ENCODE data around the gene TRIM68.

Gene TRIM68

DNA sequence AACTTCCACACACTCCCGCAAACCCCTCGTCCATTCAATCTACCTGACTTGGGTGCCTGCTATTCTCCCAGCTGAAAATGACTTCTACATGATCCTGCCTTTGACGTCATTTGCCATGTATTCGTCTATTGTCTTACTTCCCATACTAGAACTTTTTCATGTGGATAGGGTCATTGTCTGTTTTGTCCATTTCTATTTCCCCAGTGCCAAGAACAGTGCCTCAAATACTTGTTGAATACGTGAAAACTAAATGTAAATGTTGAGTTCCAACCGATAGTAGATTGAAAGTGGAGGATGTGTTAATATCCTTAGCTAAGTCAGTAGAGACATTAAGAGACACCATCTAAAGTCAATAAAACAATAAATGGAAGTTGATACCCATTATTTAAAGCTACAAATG lies 935 bp downstream of the TRIM68 start:
- Histone ChIP-seq H3K4me3 (ENCODE audit: low read depth, low read length) (peak overlapping the region; percentile 62), H3K9me3 (ENCODE audit: control insufficient read depth, insufficient read depth, low read depth, low read length) (no peaks in the 10 kb centered on the region), H3K4me1 (ENCODE audit: control insufficient read depth, insufficient read depth, low read length) (0 out of 2 replicates have a peak, but pooled peaks cover 3% of the 10 kb centered on the region), H3K27ac (ENCODE audit: extremely low read depth, low read depth, low read length) (no peak overlapping the region; the same call in 1 of the 2 replicates), H3K36me3 (ENCODE audit: control insufficient read depth in 2 of 2, insufficient read depth in 1 of 2, low read length in 2 of 2) (peaks cover 0 to 35% of the 10 kb centered on the region in 2 experiments; a peak in 1 of 3 replicates)
- ChIA-PET POLR2A (interaction anchor here (0.6 to 1.2 kb wide), 3 partner anchors 14 to 420 kb away, joined by 3 to 8 read pairs (median 4); no protein-coding TSS in a partner anchor), CTCF (interaction anchor here (0.6 to 4.0 kb wide), 6 partner anchors 29 to 420 kb away, joined by 3 to 12 read pairs (median 4); no protein-coding TSS in a partner anchor)
- TF ChIP-seq SP7 (tag by site-specific recombination; IDR thresholded peaks at IDR 0.05) (no peak), ZNF629 (tag by site-specific recombination; IDR thresholded peaks at IDR 0.05) (peak; percentile 44; the same call in 1 of the 2 replicates), SCRT2 (tag by site-specific recombination; IDR thresholded peaks at IDR 0.05) (peak; percentile 64), KLF10 (tag by site-specific recombination; IDR thresholded peaks at IDR 0.05) (no peak), SCRT1 (tag by site-specific recombination; IDR thresholded peaks at IDR 0.05; ENCODE audit: borderline replicate concordance) (peak; percentile 38; the same call in 1 of the 2 replicates)
- TF ChIP-seq, protein P1, sequence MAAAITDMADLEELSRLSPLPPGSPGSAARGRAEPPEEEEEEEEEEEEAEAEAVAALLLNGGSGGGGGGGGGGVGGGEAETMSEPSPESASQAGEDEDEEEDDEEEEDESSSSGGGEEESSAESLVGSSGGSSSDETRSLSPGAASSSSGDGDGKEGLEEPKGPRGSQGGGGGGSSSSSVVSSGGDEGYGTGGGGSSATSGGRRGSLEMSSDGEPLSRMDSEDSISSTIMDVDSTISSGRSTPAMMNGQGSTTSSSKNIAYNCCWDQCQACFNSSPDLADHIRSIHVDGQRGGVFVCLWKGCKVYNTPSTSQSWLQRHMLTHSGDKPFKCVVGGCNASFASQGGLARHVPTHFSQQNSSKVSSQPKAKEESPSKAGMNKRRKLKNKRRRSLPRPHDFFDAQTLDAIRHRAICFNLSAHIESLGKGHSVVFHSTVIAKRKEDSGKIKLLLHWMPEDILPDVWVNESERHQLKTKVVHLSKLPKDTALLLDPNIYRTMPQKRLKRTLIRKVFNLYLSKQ (tag by site-specific recombination; IDR thresholded peaks at IDR 0.05; ENCODE audit: borderline replicate concordance) = no peak
- TF ChIP-seq, protein P2, sequence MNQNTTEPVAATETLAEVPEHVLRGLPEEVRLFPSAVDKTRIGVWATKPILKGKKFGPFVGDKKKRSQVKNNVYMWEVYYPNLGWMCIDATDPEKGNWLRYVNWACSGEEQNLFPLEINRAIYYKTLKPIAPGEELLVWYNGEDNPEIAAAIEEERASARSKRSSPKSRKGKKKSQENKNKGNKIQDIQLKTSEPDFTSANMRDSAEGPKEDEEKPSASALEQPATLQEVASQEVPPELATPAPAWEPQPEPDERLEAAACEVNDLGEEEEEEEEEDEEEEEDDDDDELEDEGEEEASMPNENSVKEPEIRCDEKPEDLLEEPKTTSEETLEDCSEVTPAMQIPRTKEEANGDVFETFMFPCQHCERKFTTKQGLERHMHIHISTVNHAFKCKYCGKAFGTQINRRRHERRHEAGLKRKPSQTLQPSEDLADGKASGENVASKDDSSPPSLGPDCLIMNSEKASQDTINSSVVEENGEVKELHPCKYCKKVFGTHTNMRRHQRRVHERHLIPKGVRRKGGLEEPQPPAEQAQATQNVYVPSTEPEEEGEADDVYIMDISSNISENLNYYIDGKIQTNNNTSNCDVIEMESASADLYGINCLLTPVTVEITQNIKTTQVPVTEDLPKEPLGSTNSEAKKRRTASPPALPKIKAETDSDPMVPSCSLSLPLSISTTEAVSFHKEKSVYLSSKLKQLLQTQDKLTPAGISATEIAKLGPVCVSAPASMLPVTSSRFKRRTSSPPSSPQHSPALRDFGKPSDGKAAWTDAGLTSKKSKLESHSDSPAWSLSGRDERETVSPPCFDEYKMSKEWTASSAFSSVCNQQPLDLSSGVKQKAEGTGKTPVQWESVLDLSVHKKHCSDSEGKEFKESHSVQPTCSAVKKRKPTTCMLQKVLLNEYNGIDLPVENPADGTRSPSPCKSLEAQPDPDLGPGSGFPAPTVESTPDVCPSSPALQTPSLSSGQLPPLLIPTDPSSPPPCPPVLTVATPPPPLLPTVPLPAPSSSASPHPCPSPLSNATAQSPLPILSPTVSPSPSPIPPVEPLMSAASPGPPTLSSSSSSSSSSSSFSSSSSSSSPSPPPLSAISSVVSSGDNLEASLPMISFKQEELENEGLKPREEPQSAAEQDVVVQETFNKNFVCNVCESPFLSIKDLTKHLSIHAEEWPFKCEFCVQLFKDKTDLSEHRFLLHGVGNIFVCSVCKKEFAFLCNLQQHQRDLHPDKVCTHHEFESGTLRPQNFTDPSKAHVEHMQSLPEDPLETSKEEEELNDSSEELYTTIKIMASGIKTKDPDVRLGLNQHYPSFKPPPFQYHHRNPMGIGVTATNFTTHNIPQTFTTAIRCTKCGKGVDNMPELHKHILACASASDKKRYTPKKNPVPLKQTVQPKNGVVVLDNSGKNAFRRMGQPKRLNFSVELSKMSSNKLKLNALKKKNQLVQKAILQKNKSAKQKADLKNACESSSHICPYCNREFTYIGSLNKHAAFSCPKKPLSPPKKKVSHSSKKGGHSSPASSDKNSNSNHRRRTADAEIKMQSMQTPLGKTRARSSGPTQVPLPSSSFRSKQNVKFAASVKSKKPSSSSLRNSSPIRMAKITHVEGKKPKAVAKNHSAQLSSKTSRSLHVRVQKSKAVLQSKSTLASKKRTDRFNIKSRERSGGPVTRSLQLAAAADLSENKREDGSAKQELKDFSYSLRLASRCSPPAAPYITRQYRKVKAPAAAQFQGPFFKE (tag by site-specific recombination; IDR thresholded peaks at IDR 0.05; ENCODE audit: borderline replicate concordance) = no peak

- no peaks in the 10 kb centered on the region for H3K9me3 ChIP-seq (ENCODE audit: control insufficient read depth, insufficient read depth, low read depth, low read length)
- CTCF ChIA-PET = interaction anchor here (0.6 to 4.0 kb wide), 6 partner anchors 14 to 424 kb away, joined by 4 to 12 read pairs (median 4); no protein-coding TSS in a partner anchor
- H3K4me1 ChIP-seq (ENCODE audit: control insufficient read depth, insufficient read depth, low read length) = 0 out of 2 replicates have a peak, but pooled peaks cover 3% of the 10 kb centered on the region
- no peak overlapping the region for H3K4me3 ChIP-seq (ENCODE audit: low read depth, low read length)
- POLR2A ChIA-PET = no interaction called here
- H3K27ac ChIP-seq (ENCODE audit: extremely low read depth, low read depth, low read length) = no peak overlapping the region; the same call in 1 of the 2 replicates
- TF ChIP-seq ZNF426 (tag by site-specific recombination; IDR thresholded peaks at IDR 0.05) (no peak), ZNF549 (tag by site-specific recombination; IDR thresholded peaks at IDR 0.05) (0 out of 2 replicates have a peak, but pooled peaks have one; percentile 18), OSR2 (tag by site-specific recombination; IDR thresholded peaks at IDR 0.05) (0 out of 2 replicates have a peak, but pooled peaks have one; percentile 10), PRDM6 (tag by site-specific recombination; IDR thresholded peaks at IDR 0.05) (peak; percentile 65)
- peaks cover 0 to 42% of the 10 kb centered on the region in 2 experiments; a peak in 1 of 3 replicates for H3K36me3 ChIP-seq (ENCODE audit: control insufficient read depth in 2 of 2, insufficient read depth in 1 of 2, low read length in 2 of 2)
These were observed 1.6 kb downstream of the TRIM68 start for GRCh38 chr11:4606231-4607015.
